ENCODE results near the gene SERTAD3. TPM values are rescaled to one million over a fixed set of nuclear protein-coding genes. Genes with fewer than 3 reads are reported as not detected.
"Not testable (repeated sequence)": the region's sequence is repeated elsewhere in the genome, so short reads cannot be mapped to it uniquely, and the experiment has no call there.

SERTAD3 gene
- total RNA-seq, 3 donors from 2014 or later, result 17.3 to 28.1 (median 25.2) TPM

DNA sequence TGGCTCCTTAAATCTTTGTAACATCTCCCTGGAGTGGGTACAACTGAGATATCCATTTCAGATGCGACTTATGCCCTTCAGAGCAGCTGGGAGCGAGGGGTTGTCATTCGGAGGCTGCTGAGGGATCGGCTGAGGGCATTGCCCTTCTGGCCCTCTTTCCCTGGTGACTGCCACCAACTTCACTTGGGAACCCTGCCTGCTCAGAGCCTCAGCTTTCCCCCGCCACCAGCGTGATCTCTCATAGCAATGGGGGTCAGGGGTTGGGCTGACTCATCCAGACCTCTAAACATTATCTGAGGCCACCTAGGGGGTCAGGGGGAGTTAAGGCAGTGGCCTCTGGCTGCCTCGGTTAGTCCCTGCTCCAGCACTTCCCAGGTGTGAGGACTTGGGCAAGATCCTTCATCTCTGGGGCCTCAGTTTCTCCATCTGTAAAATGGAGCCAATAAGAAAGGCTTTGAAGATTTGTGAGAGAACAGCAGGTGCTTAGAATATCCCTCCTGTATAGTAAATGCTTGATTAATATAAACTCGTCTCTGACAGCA is 32.1 kb downstream of the SERTAD3 start:
- no peaks in the 10 kb centered on the region for H3K27me3 ChIP-seq
- H3K27ac ChIP-seq, result peak overlapping the region; percentile 72 to 85
- no peak for DNase-seq (ENCODE audit: low spot score in 2 of 2)
- intact Hi-C loops (cut with DNase I; ENCODE audit: low total_unique reads), result no loop called here
- H3K36me3 ChIP-seq, result no peaks in the 10 kb centered on the region
- TF ChIP-seq POLR2AphosphoS5 (IDR thresholded peaks at IDR 0.05), result no peak
- no peak for TF ChIP-seq POLR2A (IDR thresholded peaks at IDR 0.05)
- no peaks in the 10 kb centered on the region for H3K9me3 ChIP-seq
- H3K4me3 ChIP-seq, result no peak overlapping the region
- H3K4me1 ChIP-seq, result peaks cover 0 to 7% of the 10 kb centered on the region in 2 donors

DNA sequence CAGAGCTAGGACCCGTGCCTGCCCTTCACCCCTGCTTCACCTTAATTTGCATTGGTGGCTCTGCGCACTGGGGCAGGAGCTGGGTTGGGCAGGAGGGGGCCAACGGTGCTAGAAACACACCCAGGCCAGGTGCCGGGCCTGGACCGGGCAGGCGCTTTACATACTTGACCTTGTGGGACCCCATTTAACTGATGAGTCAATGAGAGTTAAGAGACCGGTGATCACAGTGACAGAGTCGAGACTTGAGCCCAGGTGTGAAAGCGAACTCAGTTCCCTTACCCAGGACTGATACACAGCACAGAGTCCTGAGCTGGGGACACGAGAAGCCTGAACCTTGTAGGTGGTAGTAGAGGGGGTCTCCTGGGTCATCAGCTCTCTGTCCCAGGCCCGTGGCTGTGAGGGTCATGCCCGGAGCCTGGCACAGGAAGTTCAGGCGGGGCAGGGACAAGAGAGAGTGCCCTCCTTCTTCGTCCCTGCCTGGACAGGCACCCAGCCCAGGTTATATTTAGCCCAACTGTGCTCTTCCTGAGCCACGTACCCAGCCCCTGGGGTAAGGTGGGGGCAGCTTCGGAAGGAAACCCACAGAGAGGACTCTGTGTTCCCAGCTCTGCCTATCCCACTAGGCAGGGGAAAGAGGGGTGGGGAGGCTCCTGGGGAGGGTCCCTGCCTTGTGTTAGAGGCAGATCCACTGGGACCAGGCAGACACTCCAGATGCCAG is 32.9 kb downstream of the SERTAD3 start:
- Histone ChIP-seq H3K36me3 (no peaks in the 10 kb centered on the region), H3K9me3 (no peaks in the 10 kb centered on the region), H3K27ac (peak overlapping the region; percentile 72 to 85), H3K4me1 (peaks cover 0 to 7% of the 10 kb centered on the region in 2 donors), H3K27me3 (no peaks in the 10 kb centered on the region), H3K4me3 (peak overlapping the region in 1 of 3 donors; percentile 28)
- TF ChIP-seq POLR2AphosphoS5 (IDR thresholded peaks at IDR 0.05) (peak in 1 of 3 donors; percentile 34), POLR2A (IDR thresholded peaks at IDR 0.05) (no peak)
- intact Hi-C loops (cut with DNase I; ENCODE audit: low total_unique reads), result no loop called here
- peak in 1 of 2 donors; percentile 62 for DNase-seq (ENCODE audit: low spot score in 2 of 2)

DNA sequence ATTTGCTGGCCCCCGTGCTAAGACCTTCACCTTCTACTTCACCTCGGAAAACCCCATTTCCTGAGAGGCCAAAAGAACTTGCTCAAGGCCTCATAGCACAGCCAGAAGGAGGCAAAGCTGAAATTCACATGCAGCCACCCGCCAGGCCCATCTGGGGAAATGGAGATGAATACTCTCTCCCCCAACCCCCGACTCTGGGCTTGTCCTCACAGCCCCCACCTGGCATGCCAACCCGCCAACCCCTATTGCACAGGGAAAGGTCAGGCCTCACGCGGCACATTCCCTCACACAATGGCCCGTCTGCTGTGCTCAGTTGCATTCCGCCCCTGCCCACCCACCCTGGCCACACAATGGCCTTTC is 34.1 kb downstream of the SERTAD3 start:
- TF ChIP-seq POLR2AphosphoS5 (IDR thresholded peaks at IDR 0.05) (no peak), POLR2A (IDR thresholded peaks at IDR 0.05) (no peak)
- TF ChIP-seq, protein P1, sequence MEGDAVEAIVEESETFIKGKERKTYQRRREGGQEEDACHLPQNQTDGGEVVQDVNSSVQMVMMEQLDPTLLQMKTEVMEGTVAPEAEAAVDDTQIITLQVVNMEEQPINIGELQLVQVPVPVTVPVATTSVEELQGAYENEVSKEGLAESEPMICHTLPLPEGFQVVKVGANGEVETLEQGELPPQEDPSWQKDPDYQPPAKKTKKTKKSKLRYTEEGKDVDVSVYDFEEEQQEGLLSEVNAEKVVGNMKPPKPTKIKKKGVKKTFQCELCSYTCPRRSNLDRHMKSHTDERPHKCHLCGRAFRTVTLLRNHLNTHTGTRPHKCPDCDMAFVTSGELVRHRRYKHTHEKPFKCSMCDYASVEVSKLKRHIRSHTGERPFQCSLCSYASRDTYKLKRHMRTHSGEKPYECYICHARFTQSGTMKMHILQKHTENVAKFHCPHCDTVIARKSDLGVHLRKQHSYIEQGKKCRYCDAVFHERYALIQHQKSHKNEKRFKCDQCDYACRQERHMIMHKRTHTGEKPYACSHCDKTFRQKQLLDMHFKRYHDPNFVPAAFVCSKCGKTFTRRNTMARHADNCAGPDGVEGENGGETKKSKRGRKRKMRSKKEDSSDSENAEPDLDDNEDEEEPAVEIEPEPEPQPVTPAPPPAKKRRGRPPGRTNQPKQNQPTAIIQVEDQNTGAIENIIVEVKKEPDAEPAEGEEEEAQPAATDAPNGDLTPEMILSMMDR (IDR thresholded peaks at IDR 0.05), result no peak
- intact Hi-C loops (cut with DNase I; ENCODE audit: low total_unique reads), result no loop called here
- Histone ChIP-seq H3K27ac (peak overlapping the region in 1 of 2 donors; percentile 72), H3K4me3 (no peak overlapping the region), H3K9me3 (no peaks in the 10 kb centered on the region), H3K27me3 (no peaks in the 10 kb centered on the region), H3K4me1 (peaks cover 0 to 6% of the 10 kb centered on the region in 2 donors), H3K36me3 (no peaks in the 10 kb centered on the region)
- DNase-seq (ENCODE audit: low spot score in 2 of 2), result no peak

DNA sequence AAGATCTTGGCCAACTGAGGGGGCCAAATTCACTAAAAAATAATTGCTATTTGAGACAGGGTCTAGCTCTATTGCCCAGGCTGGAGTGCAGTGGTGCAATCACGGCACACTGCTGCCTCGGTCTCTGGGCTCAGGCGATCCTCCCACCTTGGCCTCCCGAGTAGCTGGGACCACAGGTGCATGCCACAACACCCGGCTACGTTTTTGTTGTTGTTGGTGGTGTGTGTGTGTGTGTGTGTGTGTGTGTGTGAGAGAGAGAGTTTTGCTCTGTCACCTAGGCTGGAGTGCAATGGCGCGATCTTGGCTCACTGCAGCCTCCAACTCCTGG is 35.6 kb downstream of the SERTAD3 start:
- H3K4me3 ChIP-seq; H3K4me1 ChIP-seq; intact Hi-C loops (cut with DNase I; ENCODE audit: low total_unique reads); DNase-seq (ENCODE audit: low spot score in 2 of 2); H3K9me3 ChIP-seq; H3K27ac ChIP-seq; H3K36me3 ChIP-seq; H3K27me3 ChIP-seq: not testable (repeated sequence)

DNA sequence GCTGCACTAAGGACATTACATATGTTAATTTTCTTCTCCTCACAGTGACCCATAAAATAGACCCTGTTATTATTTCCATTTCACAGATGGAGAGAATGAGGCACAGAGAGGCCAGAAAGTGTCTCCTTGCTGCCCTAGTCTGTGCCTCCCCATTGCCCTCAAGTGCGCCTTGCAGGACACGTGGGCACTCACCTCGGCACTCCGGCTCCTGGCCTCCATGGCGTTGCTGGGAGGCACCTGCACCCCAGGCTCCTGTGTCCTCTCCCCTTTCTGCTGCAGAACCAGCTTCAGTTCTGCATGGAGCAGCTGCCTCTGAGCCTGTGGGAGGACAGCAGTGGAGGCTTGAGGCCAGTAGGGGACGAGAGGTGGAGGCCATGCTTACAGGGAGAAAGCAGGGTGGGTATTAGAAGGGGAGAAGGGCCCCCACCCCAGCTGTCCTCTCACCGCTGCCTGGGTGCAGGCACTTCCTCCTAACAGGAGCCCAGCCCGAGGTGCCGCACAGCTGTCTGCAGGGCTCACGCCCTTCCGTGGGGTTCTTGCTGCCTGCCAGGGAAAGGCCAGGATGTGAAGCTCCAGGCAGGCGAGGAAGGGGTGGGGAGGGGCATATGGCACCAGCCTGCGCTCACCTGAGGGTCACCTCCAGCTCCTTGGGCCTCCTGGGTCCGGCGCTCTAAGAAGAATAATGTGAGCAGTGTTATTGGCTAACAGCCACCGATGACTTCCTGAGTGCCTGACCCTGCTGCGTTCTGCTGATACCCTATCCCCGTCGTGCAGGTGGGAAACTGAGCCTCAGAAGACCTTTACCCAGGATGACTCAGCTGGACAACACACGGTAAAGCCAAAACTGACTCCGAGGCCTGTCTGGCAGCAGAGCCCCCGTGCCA is 36.2 kb downstream of the SERTAD3 start:
- intact Hi-C loops (cut with DNase I; ENCODE audit: low total_unique reads), result no loop called here
- TF ChIP-seq, protein P1 (IDR thresholded peaks at IDR 0.05), result no peak
- TF ChIP-seq POLR2A (IDR thresholded peaks at IDR 0.05), result no peak
- no peak for TF ChIP-seq POLR2AphosphoS5 (IDR thresholded peaks at IDR 0.05)
- no peaks in the 10 kb centered on the region for H3K36me3 ChIP-seq
- H3K4me3 ChIP-seq, result no peak overlapping the region
- no peak overlapping the region for H3K27ac ChIP-seq
- no peaks in the 10 kb centered on the region for H3K4me1 ChIP-seq
- no peaks in the 10 kb centered on the region for H3K9me3 ChIP-seq
- DNase-seq (ENCODE audit: low spot score in 2 of 2), result no peak
- H3K27me3 ChIP-seq, result no peaks in the 10 kb centered on the region

DNA sequence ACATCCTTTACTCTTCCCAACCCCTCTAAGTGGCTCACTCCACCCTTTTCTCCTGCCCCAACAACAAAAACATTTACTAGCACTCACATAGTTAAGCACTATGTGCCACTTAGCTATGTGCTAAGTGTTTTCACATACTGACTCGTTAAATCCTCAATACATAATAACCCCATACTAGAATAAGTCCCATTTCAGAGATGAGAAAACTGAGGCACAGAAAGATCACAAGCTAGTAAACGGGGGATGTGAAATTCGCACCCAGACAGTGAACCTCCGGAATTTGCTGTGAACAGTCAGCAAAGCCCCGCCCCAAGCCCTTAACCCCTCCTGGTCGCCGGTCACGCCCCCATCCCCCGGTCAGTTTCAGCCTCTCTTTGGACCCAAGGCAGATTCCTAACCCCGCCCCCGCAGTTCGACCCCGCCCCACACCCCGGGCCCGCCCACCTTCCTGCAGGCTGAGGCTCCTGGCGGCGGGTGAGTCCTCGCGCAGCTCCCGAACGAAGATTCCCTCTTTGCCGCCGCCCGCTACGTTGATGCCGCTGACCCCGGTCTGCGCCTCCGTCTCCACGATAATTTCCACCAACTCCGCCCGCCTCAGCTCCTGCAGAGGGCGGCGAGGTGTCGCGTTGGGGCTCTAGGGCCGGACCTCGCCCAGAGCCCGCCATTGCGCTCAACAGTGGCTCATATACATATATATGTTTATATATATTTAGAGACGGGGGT is 40.7 kb downstream of the SERTAD3 start:
- Histone ChIP-seq H3K27me3 (no peaks in the 10 kb centered on the region), H3K36me3 (no peaks in the 10 kb centered on the region), H3K4me1 (no peaks in the 10 kb centered on the region), H3K4me3 (peak overlapping the region; percentile 55 to 81 (median 68)), H3K27ac (peak overlapping the region; percentile 88 to 91), H3K9me3 (no peaks in the 10 kb centered on the region)
- DNase-seq (ENCODE audit: low spot score in 2 of 2), result peak; percentile 86 to 93
- intact Hi-C loops (cut with DNase I; ENCODE audit: low total_unique reads), result no loop called here
- no peak for TF ChIP-seq POLR2A (IDR thresholded peaks at IDR 0.05)
- TF ChIP-seq POLR2AphosphoS5 (IDR thresholded peaks at IDR 0.05), result peak in 2 of 3 donors; percentile 14 to 44
- TF ChIP-seq, protein P1 (IDR thresholded peaks at IDR 0.05), result peak in 1 of 3 donors; percentile 15
